Neuronal stem cell (in vitro differentiated cells): Measurements from ENCODE around the gene ASB18.

Experiments used
- DNase-seq: peaks from one replicate; pipeline ENCODE4 v3.0.0-alpha.2; 2013; ENCODE audit warnings: low spot score
- H2AFZ ChIP-seq: one replicate; pipeline ENCODE4 v1.6.1; 2013; ENCODE audit warnings: mild to moderate bottlenecking, low read length, inconsistent platforms
- H2AK5ac ChIP-seq: 2 replicates; pipeline ENCODE4 v1.6.1; 2013; ENCODE audit warnings: low read depth, mild to moderate bottlenecking, inconsistent platforms, low read length, moderate library complexity, mixed read lengths
- H2BK120ac ChIP-seq: 2 replicates; pipeline ENCODE4 v1.6.1; 2013; ENCODE audit warnings: low read depth, mild to moderate bottlenecking, inconsistent platforms, low read length, moderate library complexity, mixed read lengths
- H2BK12ac ChIP-seq: one replicate; pipeline ENCODE4 v1.6.1; 2013; ENCODE audit warnings: low read length, inconsistent platforms
- H2BK15ac ChIP-seq: 2 replicates; pipeline ENCODE4 v1.6.1; 2013; ENCODE audit warnings: mild to moderate bottlenecking, low read length, inconsistent platforms, mixed read lengths
- H2BK5ac ChIP-seq: one replicate; pipeline ENCODE4 v1.6.1; 2013; ENCODE audit warnings: inconsistent platforms, mild to moderate bottlenecking, low read length, moderate library complexity
- H3K14ac ChIP-seq: one replicate; pipeline ENCODE4 v1.6.1; 2013; ENCODE audit warnings: low read length, inconsistent platforms
- H3K18ac ChIP-seq: 2 replicates; pipeline ENCODE4 v1.6.1; 2013; ENCODE audit warnings: low read length, inconsistent platforms
- H3K23ac ChIP-seq: 2 replicates; pipeline ENCODE4 v1.6.1; 2013; ENCODE audit warnings: low read depth, mild to moderate bottlenecking, mixed read lengths, low read length, inconsistent platforms; ENCODE audit not compliant: poor library complexity
- H3K27ac ChIP-seq: replicated peaks from 3 replicates; pipeline ENCODE4 v1.5.1; 2013; ENCODE audit warnings: low read length, inconsistent platforms
- H3K27me3 ChIP-seq, 3 experiments: 2 replicates each; pipeline ENCODE4 v1.6.1; 2013; ENCODE audit warnings: low read length in 3 of 3, mild to moderate bottlenecking in 2 of 3, inconsistent platforms in 1 of 3, low read depth in 1 of 3, mixed read lengths in 1 of 3, moderate library complexity in 1 of 3; ENCODE audit not compliant: control insufficient read depth in 3 of 3, insufficient read depth in 3 of 3
- H3K36me3 ChIP-seq, 2 donors: replicated peaks in 1 of 2; 2 replicates each; pipeline ENCODE4 v1.6.1; 2013; ENCODE audit warnings: low read length in 2 of 2; ENCODE audit not compliant: control insufficient read depth in 2 of 2, insufficient read depth in 2 of 2
- H3K4ac ChIP-seq: 2 replicates; pipeline ENCODE4 v1.6.1; 2013; ENCODE audit warnings: inconsistent platforms, mild to moderate bottlenecking, low read length, moderate library complexity
- H3K4me1 ChIP-seq, 2 donors: 1 replicate in 1 of 2; 2 replicates in 1 of 2; pipeline ENCODE4 v1.6.1; 2013; ENCODE audit warnings: low read length in 2 of 2, low read depth in 1 of 2; ENCODE audit not compliant: control insufficient read depth in 2 of 2, insufficient read depth in 1 of 2
- H3K4me2 ChIP-seq: one replicate; pipeline ENCODE4 v1.6.1; 2013; ENCODE audit warnings: mild to moderate bottlenecking, low read length, inconsistent platforms; ENCODE audit not compliant: insufficient read depth, poor library complexity, severe bottlenecking
- H3K4me3 ChIP-seq, 2 donors: 2 replicates each; pipeline ENCODE4 v1.5.1; 2013; ENCODE audit warnings: low read length in 2 of 2, mild to moderate bottlenecking in 2 of 2, inconsistent platforms in 1 of 2, moderate library complexity in 1 of 2
- H3K79me1 ChIP-seq: one replicate; pipeline ENCODE4 v1.6.1; 2013; ENCODE audit warnings: low read depth, mild to moderate bottlenecking, inconsistent platforms, low read length, moderate library complexity
- H3K9ac ChIP-seq: one replicate; pipeline ENCODE4 v1.6.1; 2013; ENCODE audit warnings: mild to moderate bottlenecking, low read depth, low read length, inconsistent platforms; ENCODE audit not compliant: poor library complexity
- H3K9me3 ChIP-seq, 2 donors: replicated peaks in 1 of 2; 2 replicates each; pipeline versions ENCODE3 to v1.6.1; 2013; ENCODE audit warnings: low read length in 2 of 2, mild to moderate bottlenecking in 2 of 2, inconsistent platforms in 1 of 2, low read depth in 1 of 2, mixed read lengths in 1 of 2, moderate library complexity in 1 of 2; ENCODE audit not compliant: control insufficient read depth in 2 of 2, insufficient read depth in 1 of 2
- H4K8ac ChIP-seq: one replicate; pipeline ENCODE4 v1.6.1; 2013; ENCODE audit warnings: low read depth, mild to moderate bottlenecking, inconsistent platforms, low read length, moderate library complexity
- H4K91ac ChIP-seq: one replicate; pipeline ENCODE4 v1.6.1; 2013; ENCODE audit warnings: low read length, low read depth, mild to moderate bottlenecking, inconsistent platforms; ENCODE audit not compliant: poor library complexity
- WGBS, 2 donors: extraction: QIAGEN DNeasy Blood & Tissue Kit; methylation state at CpG; one replicate each; pipeline ENCODE4 v1.1.7; 2013; ENCODE audit warnings: missing lambda C conversion rate in 2 of 2, mixed read lengths in 1 of 2; ENCODE audit not compliant: insufficient read length in 2 of 2, insufficient replicate concordance in 1 of 2; ENCODE audit errors: extremely low coverage in 2 of 2; 5-methylcytosine and 5-hydroxymethylcytosine counted together

Gene ASB18

GRCh38 chr2:236166796-236167296, 97.4 kb downstream of the ASB18 start:
- H3K4me2 ChIP-seq = peak overlapping the region; percentile 97
- no peak overlapping the region for H2BK12ac ChIP-seq
- H3K14ac ChIP-seq = no peak overlapping the region
- H3K4me3 ChIP-seq = peak overlapping the region; percentile 51 to 95
- no peak overlapping the region for H4K8ac ChIP-seq
- H3K18ac ChIP-seq = peak overlapping the region; percentile 59
- peak overlapping the region; percentile 2 for H2AK5ac ChIP-seq
- peak overlapping the region; percentile 79 for H2BK15ac ChIP-seq
- H2BK5ac ChIP-seq = peak overlapping the region; percentile 3
- WGBS, 2 donors = no CpG with 5 or more reads among the region's 29 CpGs
- peaks cover 0 to 52% of the 10 kb centered on the region in 2 donors for H3K36me3 ChIP-seq
- no peaks in the 10 kb centered on the region for H3K9me3 ChIP-seq
- DNase-seq = no peak
- no peak overlapping the region for H3K27ac ChIP-seq
- no peak overlapping the region for H2BK120ac ChIP-seq
- H3K4ac ChIP-seq = no peak overlapping the region
- H3K23ac ChIP-seq = no peak overlapping the region
- H3K79me1 ChIP-seq = peaks cover 2% of the 10 kb centered on the region
- peak overlapping the region; percentile 74 for H3K9ac ChIP-seq
- H3K4me1 ChIP-seq = peaks cover 13 to 42% of the 10 kb centered on the region in 2 donors
- no peak overlapping the region for H2AFZ ChIP-seq
- H4K91ac ChIP-seq = no peak overlapping the region
- H3K27me3 ChIP-seq = peaks cover 0 to 100% (median 73%) of the 10 kb centered on the region in 3 experiments

- no peak overlapping the region for H2BK12ac ChIP-seq
- H2BK120ac ChIP-seq = no peak overlapping the region
- peaks cover 10 to 43% of the 10 kb centered on the region in 2 donors for H3K4me1 ChIP-seq
- H2AK5ac ChIP-seq = peak overlapping the region; percentile 2
- no peak overlapping the region for H4K91ac ChIP-seq
- H3K9me3 ChIP-seq = no peaks in the 10 kb centered on the region
- H3K36me3 ChIP-seq = peaks cover 0 to 60% of the 10 kb centered on the region in 2 donors
- peak overlapping the region; percentile 3 for H2BK5ac ChIP-seq
- H3K23ac ChIP-seq = peak overlapping the region; percentile 81
- peaks cover 2% of the 10 kb centered on the region for H3K79me1 ChIP-seq
- H3K9ac ChIP-seq = no peak overlapping the region
- H4K8ac ChIP-seq = no peak overlapping the region
- no peak overlapping the region for H3K14ac ChIP-seq
- H3K4me2 ChIP-seq = peak overlapping the region; percentile 97
- peaks cover 0 to 100% (median 74%) of the 10 kb centered on the region in 3 experiments for H3K27me3 ChIP-seq
- peak overlapping the region; percentile 72 for H3K18ac ChIP-seq
- no peak overlapping the region for H2BK15ac ChIP-seq
- H3K4ac ChIP-seq = no peak overlapping the region
- peak; percentile 23 for DNase-seq
- WGBS, 2 donors = no CpG with 5 or more reads among the region's 58 CpGs
- peak overlapping the region in 1 of 2 donors; percentile 95 for H3K4me3 ChIP-seq
- H2AFZ ChIP-seq = no peak overlapping the region
- no peak overlapping the region for H3K27ac ChIP-seq
Measured at GRCh38 chr2:236165842-236166795, 98.1 kb downstream of the ASB18 start.

- Histone ChIP-seq H3K14ac (no peak overlapping the region), H3K79me1 (peaks cover 2% of the 10 kb centered on the region), H2AK5ac (peak overlapping the region; percentile 2), H2BK12ac (no peak overlapping the region), H3K23ac (no peak overlapping the region), H3K27me3 (peaks cover 0 to 100% (median 78%) of the 10 kb centered on the region in 3 experiments), H3K9ac (no peak overlapping the region), H3K27ac (no peak overlapping the region), H3K4me1 (peaks cover 13 to 42% of the 10 kb centered on the region in 2 donors), H2BK15ac (no peak overlapping the region), H3K18ac (peak overlapping the region; percentile 35), H2BK120ac (no peak overlapping the region), H2BK5ac (no peak overlapping the region), H3K36me3 (peaks cover 0 to 61% of the 10 kb centered on the region in 2 donors), H4K91ac (no peak overlapping the region), H3K4me2 (peak overlapping the region; percentile 75), H3K4ac (no peak overlapping the region), H4K8ac (no peak overlapping the region), H2AFZ (no peak overlapping the region), H3K9me3 (peaks cover 0 to 2% of the 10 kb centered on the region in 2 donors), H3K4me3 (peak overlapping the region in 1 of 2 donors; percentile 95)
- DNase-seq = no peak
- WGBS, 2 donors = no CpG with 5 or more reads among the region's 18 CpGs
Measured at GRCh38 chr2:236164925-236165841, 99.0 kb downstream of the ASB18 start.
